RWPE1 (cell line): ENCODE results near the gene VGLL3.
A peak's percentile ranks its signal among the peaks of the same experiment; 100 is the strongest.

Experiments
- CTCF ChIA-PET: fragments of 350-600 bp; sonication (Branson Sonifier 250); formaldehyde crosslinking; extraction: SDS; loops from one replicate; lab custom pipeline; 2021; lab: Yijun Ruan, JAX
- POLR2A ChIA-PET: fragments of 400-600 bp; formaldehyde crosslinking; extraction: SDS; loops from one replicate; lab custom pipeline; 2020; ENCODE audit warnings: antibody characterized with exemption; ENCODE audit not compliant: low non-redundant PET; lab: Yijun Ruan, JAX
- DNase-seq: peaks from one replicate; pipeline ENCODE4 v3.0.0; 2012; ENCODE audit warnings: low spot score
- H3K27ac ChIP-seq: fragments of 450-650 bp; 2 replicates; pipeline ENCODE4 v1.5.1; 2017
- TF ChIP-seq, protein P1 (sequence below): fragments of 450-650 bp; conservative IDR thresholded peaks from 2 replicates; pipeline ENCODE4 v1.5.1; 2017; ENCODE audit warnings: low read depth, mild to moderate bottlenecking

The VGLL3 gene

GRCh38 chr3:86948822-86949221, 42.1 kb downstream of the VGLL3 start:
- peak; percentile 4 for DNase-seq
- no peak overlapping the region for H3K27ac ChIP-seq
- TF ChIP-seq, protein P1, sequence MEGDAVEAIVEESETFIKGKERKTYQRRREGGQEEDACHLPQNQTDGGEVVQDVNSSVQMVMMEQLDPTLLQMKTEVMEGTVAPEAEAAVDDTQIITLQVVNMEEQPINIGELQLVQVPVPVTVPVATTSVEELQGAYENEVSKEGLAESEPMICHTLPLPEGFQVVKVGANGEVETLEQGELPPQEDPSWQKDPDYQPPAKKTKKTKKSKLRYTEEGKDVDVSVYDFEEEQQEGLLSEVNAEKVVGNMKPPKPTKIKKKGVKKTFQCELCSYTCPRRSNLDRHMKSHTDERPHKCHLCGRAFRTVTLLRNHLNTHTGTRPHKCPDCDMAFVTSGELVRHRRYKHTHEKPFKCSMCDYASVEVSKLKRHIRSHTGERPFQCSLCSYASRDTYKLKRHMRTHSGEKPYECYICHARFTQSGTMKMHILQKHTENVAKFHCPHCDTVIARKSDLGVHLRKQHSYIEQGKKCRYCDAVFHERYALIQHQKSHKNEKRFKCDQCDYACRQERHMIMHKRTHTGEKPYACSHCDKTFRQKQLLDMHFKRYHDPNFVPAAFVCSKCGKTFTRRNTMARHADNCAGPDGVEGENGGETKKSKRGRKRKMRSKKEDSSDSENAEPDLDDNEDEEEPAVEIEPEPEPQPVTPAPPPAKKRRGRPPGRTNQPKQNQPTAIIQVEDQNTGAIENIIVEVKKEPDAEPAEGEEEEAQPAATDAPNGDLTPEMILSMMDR = no peak
- ChIA-PET POLR2A (no interaction called here), CTCF (no interaction called here)

DNA sequence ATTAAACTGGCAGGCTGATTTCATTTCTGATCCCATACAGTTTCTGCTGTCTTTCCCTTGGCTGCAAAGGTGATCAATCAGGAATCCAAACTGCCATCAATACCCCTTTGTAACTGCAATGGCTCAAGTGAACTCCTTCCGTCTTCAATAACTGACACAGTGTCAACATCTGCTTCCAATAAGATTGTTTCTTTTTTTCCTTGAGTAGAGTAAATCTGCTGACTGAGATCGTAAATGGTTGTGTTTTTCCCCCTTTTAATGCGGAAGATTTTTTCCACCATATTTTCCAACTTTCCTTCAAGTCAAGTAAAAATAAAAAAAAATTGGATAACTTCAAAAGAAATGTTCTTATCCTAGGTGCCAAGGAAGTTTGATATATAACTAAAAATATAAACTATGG, 48.7 kb downstream of the VGLL3 start:
- ChIA-PET CTCF (no interaction called here), POLR2A (no interaction called here)
- H3K27ac ChIP-seq = no peak overlapping the region
- no peak for DNase-seq
- TF ChIP-seq, protein P1 = no peak

DNA sequence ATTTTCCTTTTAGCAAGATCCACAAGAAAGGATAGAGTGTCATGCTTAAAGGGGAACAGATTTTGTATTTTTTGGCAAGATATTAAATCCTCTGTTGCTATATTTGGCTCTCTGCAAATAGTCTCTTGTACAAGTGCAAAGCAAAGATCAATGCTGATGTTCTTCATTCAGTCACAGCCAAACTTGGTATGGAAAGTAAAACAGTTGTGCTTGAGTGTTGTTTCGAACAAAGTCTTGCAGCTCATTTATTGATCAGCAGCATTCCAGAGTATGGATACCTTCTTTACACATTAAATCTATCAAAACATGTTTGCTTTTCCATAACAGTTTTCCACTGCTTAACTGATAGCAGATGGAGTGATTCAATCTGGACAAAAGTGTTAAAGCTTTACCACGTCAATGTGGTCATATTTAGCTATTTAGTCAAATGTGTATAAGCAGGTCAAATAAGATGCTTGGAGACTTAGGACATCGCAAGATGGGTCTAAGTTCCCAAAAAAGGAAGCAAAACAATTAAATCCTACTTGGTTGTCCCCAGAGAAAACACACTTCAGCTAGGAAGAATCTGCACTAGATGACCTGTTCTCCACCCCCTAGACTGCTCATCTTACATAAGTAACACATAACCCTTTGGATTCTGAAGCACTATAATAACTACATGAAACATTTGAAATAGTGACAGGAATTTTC, 52.4 kb downstream of the VGLL3 start:
- POLR2A ChIA-PET = no interaction called here
- CTCF ChIA-PET = no interaction called here

GRCh38 chr3:86937306-86937791, 53.6 kb downstream of the VGLL3 start:
- POLR2A ChIA-PET = no interaction called here
- CTCF ChIA-PET = interaction anchor here (0.8 kb wide), 1 partner anchor 88 kb away, joined by 4 read pairs; no protein-coding TSS in a partner anchor
- TF ChIP-seq, protein P1 = no peak
- no peak overlapping the region for H3K27ac ChIP-seq
- peak; percentile 61 for DNase-seq

More for the DNA sequence above, 52.4 kb downstream of the VGLL3 start:
- DNase-seq = no peak
- TF ChIP-seq, protein P1 = no peak
- no peak overlapping the region for H3K27ac ChIP-seq

- TF ChIP-seq, protein P1 = no peak
- ChIA-PET POLR2A (no interaction called here), CTCF (no interaction called here)
- no peak for DNase-seq
- H3K27ac ChIP-seq = no peak overlapping the region
Measured at GRCh38 chr3:86934851-86935250, 56.1 kb downstream of the VGLL3 start.

- no peak for DNase-seq
- H3K27ac ChIP-seq = no peak overlapping the region
- TF ChIP-seq, protein P1 = no peak
- ChIA-PET POLR2A (no interaction called here), CTCF (no interaction called here)
Measured at GRCh38 chr3:86930831-86931230, 60.1 kb downstream of the VGLL3 start.
